HG02623 (cell line): ENCODE measurements around the gene SLC35B2.
"Not testable (repeated sequence)": the region's sequence is repeated elsewhere in the genome, so short reads cannot be mapped to it uniquely, and the experiment has no call there.

Experiments used
- ATAC-seq: cut with Tn5 transposase; IDR thresholded peaks from one replicate; pipeline ENCODE4 v1.9.1; 2021; ENCODE audit warnings: moderate library complexity; ENCODE audit not compliant: unreplicated experiment

The SLC35B2 gene

DNA sequence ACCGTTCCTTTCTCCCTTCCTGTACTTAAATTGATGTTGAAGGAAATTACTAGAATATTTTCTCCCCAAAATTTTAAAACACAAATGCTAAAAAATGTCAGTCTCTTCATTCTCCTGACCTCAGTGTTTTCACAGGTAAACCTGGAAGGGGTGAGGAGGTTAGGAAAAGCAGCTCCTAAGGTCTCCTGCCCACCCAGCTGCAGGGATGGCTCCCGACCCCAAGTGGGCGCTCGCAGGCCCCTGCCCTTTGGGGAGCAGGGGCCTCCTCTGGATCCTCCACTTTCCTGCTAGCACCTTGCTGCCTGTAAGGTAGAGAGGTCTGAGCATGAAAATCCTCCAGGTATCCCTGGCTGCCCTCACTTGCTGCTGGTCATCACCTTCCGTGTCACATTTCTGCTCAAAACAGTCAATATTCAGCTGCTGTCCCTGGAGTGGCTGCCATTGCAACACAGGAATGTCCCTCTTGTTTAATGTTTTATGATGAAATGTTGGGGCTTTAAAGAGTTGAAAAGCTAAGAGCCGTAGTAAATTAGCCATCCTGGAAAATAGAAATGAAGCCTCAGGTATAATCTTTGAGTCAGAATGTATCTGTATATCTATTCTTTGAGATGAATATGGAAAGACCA lies 21.3 kb downstream of the SLC35B2 start:
- ATAC-seq = no peak

GRCh38 chr6:44235269-44235668 lies 22.1 kb downstream of the SLC35B2 start:
- ATAC-seq = no peak

DNA sequence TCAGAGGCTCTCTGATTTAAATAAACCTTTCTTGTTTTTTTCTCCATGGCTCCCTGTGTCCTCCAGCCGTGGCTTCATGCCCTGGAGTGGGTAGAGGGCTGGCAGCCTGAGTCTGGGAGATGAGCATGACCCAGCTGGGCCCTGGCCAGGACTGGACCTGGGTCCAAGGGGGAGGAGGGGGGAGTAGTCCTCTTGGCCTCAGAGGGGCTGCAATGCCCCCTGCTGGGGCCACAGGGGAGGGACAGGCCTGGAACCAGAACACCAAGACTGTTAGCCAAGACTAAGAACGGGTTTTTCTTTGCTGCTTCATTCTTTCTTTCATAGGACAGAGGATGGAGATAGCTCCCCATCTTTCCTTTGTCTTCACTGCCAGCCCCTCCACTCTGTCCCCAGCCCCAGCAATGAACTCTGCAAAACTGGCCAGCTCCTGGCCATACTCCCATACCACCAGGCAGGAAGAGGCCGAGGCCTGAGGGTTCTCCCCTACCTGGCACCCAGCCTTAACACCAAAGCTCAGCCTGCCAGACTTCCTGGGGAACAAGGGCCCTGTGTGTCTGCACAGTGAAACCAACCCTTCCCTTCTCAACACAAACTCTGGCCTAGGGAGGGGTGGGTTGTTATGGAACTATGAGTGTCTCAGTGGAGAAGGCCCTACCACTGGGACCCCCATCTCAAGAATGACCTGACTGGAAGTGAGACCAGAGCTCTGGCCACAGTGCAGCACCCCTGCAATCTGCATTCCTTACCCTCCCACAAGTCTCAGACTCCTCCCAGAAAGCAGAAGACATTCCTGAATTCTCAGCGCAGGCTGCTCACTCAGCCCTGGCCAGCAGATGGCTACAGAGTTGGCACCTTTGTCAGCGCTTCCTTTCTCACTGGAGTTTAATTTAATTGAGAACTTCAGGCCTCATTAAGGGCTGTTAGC lies 23.0 kb downstream of the SLC35B2 start:
- ATAC-seq = no peak

DNA sequence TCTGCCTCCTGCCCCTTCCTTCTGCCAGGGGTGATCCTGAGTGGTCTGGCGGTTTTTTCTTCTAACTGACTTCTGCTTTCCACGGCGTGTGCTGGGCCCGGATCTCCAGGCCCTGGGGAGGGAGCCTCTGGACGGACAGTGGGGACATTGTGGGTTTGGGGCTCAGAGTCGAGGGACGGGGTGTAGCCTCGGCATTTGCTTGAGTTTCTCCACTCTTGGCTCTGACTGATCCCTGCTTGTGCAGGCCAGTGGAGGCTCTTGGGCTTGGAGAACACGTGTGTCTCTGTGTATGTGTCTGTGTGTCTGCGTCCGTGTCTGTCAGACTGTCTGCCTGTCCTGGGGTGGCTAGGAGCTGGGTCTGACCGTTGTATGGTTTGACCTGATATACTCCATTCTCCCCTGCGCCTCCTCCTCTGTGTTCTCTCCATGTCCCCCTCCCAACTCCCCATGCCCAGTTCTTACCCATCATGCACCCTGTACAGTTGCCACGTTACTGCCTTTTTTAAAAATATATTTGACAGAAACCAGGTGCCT lies 23.7 kb downstream of the SLC35B2 start:
- no peak for ATAC-seq

DNA sequence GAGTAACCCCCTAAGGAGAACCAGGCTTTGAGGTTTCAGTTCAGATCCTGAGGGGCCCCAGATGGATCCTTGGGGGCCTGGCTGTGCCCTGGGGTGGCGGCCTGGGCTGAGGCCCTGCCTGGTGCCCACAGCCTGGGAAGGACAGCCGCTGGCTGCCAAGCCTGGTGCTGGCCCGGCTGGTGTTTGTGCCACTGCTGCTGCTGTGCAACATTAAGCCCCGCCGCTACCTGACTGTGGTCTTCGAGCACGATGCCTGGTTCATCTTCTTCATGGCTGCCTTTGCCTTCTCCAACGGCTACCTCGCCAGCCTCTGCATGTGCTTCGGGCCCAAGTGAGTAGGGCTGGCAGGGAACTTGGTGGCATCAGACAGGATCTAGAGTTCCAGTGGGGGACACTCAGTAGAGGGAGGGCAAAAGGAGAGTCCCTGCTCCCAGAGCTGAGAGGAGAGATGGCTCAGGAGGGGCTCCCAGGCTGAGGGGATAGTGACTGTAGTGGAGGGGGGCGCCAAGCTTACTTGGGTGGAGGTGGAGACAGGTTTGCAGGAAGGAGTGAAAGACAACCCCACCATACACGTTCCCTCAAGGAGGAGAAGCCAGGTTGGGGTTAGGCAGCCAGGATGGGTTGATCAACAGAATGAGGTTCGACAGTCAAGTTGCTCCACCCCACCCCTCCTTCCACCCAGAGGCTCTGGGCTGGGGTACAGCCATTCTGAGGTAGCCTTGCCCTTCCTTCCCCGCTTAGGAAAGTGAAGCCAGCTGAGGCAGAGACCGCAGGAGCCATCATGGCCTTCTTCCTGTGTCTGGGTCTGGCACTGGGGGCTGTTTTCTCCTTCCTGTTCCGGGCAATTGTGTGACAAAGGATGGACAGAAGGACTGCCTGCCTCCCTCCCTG lies 24.4 kb downstream of the SLC35B2 start:
- ATAC-seq = no peak

GRCh38 chr6:44231426-44231825 lies 25.9 kb downstream of the SLC35B2 start:
- ATAC-seq = not testable (repeated sequence)

- ATAC-seq = no peak
Measured at GRCh38 chr6:44230034-44230675, 27.2 kb downstream of the SLC35B2 start.

GRCh38 chr6:44229376-44230033 lies 27.8 kb downstream of the SLC35B2 start:
- ATAC-seq = no peak

GRCh38 chr6:44228836-44229235 lies 28.5 kb downstream of the SLC35B2 start:
- ATAC-seq = no peak

GRCh38 chr6:44228433-44228832 lies 28.9 kb downstream of the SLC35B2 start:
- no peak for ATAC-seq

- ATAC-seq = no peak
Measured at GRCh38 chr6:44228031-44228430, 29.3 kb downstream of the SLC35B2 start.

- ATAC-seq = no peak
Measured at GRCh38 chr6:44227148-44227793, 30.1 kb downstream of the SLC35B2 start.

- ATAC-seq = no peak
Measured at GRCh38 chr6:44226368-44227147, 30.8 kb downstream of the SLC35B2 start.

DNA sequence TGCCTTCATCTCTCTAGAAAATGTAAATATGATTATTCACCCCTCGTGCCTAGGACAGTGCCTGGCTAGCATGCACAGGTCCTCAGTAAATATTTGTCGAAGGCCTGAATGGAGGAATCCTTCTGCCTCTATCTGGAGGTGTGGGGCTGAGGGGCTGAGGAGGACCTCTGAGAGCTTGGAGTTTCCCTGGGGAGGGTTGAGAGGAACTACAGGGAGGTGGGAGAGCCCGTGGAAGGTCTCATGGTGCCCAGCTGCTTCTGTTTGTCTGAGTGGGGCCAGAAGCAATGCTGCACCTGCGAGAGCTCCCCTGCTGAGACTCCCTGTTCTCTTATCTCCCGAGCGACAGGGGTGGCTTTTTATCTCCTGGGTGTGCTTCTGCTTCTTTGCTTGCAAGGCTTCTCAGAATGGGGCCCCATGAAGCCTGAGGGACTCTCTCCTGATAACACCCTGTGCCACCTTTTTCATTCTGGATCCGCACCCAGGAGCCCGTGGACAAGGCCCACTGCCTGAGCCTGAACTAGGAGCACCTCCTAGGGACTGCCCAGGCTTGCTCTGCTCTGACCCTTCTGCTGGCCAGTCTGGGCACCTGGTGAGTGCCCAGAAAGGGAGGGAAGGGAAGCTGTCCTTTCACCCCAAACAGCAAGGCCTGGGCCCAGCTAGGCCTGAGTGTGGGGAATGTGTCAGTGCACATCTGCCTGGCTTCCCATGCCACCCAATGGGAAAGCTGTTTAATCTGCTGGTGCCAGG lies 31.6 kb downstream of the SLC35B2 start:
- no peak for ATAC-seq

- no peak for ATAC-seq
Measured at GRCh38 chr6:44224965-44225305, 32.4 kb downstream of the SLC35B2 start.

DNA sequence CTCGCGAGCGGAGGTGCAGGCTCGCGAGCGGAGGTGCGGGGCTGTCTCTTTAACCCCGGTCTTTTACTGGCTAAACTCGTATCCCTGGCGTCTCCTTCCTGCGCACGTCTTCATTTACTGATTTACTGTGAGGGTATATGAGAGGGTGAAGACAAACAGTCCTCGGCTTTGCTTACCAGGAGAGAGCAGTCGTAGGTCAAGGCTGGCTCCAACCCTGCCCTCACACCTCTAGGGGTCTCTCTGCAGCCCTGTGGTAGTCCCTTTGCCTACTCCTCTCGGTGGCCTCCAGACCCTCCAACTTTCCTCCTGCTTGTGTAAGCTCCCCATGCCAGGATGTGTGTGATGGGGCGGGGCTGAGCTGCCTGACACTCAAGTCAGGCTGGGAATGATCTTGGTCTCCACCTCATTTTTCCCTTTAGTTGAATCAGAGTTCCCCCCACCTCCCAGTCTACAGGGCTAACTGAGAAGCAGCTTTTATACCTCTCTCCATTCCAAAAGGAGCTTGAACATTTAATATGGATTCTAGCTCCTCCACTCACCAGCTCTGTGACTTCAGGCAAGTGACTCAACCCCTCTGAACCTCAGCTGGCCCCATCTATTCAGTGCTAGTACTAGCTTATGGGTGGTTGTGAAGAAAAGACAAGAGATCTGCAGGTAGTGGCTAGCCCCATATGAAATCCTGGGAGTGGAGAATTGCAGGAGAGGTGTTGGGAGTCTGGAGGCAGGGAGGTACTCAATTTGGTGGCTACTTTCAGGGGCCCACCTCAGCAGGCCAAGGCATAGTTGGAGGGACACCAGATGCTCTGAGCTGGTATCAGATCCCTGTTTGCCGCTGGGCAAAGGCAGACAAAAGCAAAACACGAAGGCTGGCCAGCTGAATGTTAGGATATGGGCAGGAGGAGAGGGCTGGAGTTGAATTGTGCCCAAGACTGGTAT lies 33.0 kb downstream of the SLC35B2 start:
- ATAC-seq = no peak
